Right cardiac atrium (tissue), 5 donors: ENCODE data around the gene ELP2. TPM values are rescaled to one million over a fixed set of nuclear protein-coding genes. Genes with fewer than 3 reads are reported as not detected.

ENCODE experiments used
- ATAC-seq, 2 donors: fragments of 200-7000 bp; cut with Tn5 transposase; one replicate each; pipeline versions ENCODE4 v1.8.0 to v1.9.1; 2020; ENCODE audit warnings: moderate library complexity in 2 of 2, mild to moderate bottlenecking in 1 of 2
- DNase-seq, 3 donors: peaks; one replicate each; pipeline ENCODE4 v3.0.0-alpha.2; 2020
- H3K27ac ChIP-seq: one replicate; pipeline ENCODE4 v1.5.1; 2013; ENCODE audit warnings: mild to moderate bottlenecking, low read length, control low read depth, moderate library complexity
- H3K27me3 ChIP-seq: one replicate; pipeline ENCODE4 v1.6.1; 2013; ENCODE audit not compliant: control insufficient read depth, insufficient read depth
- H3K4me1 ChIP-seq: one replicate; pipeline ENCODE4 v1.6.1; 2013; ENCODE audit warnings: low read length; ENCODE audit not compliant: control insufficient read depth, insufficient read depth
- H3K4me3 ChIP-seq: one replicate; pipeline ENCODE4 v1.5.1; 2013; ENCODE audit warnings: low read length, control low read depth
- H3K9me3 ChIP-seq: one replicate; pipeline ENCODE4 v1.6.1; 2013; ENCODE audit warnings: low read length; ENCODE audit not compliant: control insufficient read depth
- WGBS: extraction: QIAGEN DNeasy Blood & Tissue Kit; methylation state at CpG from one replicate; pipeline ENCODE4 v1.1.7; 2013; 5-methylcytosine and 5-hydroxymethylcytosine counted together
- intact Hi-C, 4 donors: fragments of 100-400 bp; cut with DNase I; formaldehyde crosslinking; loops; one replicate each; pipeline versions ENCODE4 v1.11.0 to v1.14.0; 2022 to 2023
- polyA plus RNA-seq: library from polyadenylated mRNA; stranded (reverse); fragments of 200-250 nt; gene quantifications from one replicate; pipeline ENCODE4 v1.2.3, GENCODE V29; 2013
- total RNA-seq, 4 donors: library from RNA; stranded (reverse); fragmentation: NEBNext Ultra II Directional; extraction: Animal tissue kit (Norgen Biotek cat#: 25700); gene quantifications; one replicate each; pipeline ENCODE4 v1.2.1, GENCODE V29; 2021
- donor health status: healthy with polysubstance abuse.
- donor health status: DM: no; HTN: yes; CAD: no.
- donor health status: DM: no; HTN: no; CAD: no.
- donor health status: DM: no; HTN: yes; CAD: no; lungs with severe emphysema.
- donor health status: DM: yes; HTN: yes; CAD: no.

The ELP2 gene
- total and polyA plus RNA-seq, 5 donors: 31.4 to 56.6 (median 54.0) TPM

DNA sequence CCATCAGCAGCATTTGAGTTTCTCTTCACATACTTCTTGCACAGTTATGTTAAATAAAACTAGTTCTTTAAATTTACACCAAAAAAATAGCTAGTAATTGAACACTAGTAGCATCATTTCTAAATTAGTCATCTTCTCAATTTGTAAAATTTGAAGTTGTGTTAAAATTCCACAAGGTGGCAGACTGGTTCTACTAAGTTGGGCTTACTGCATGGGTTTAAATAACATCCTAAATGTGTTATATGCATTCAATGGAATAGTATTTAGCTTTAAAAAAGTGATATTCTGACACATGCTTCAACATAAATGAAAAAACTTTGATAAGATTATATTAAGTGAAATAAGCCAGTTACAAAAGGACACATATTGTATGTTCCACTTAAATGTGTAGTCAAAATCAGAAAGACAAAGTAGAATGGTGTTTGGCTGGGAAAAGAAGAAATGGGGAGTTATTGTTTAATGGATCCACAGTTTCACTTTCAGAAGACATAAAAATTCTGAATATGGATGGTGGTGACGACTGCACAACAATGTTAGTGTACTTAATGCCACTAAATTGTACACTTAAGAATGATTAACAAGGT is 33.7 kb upstream of the ELP2 start:
- H3K27ac ChIP-seq: no peak overlapping the region
- intact Hi-C loops: loop anchor here in 3 of 4 donors (2.0 to 5.0 kb wide), 2 partner anchors 186 to 189 kb away; no protein-coding TSS in a partner anchor
- no peak for DNase-seq
- H3K27me3 ChIP-seq: no peaks in the 10 kb centered on the region
- 18% methylated on average over 1 of the region's 1 CpG for WGBS
- H3K4me3 ChIP-seq: no peak overlapping the region
- no peak for ATAC-seq
- H3K9me3 ChIP-seq: no peaks in the 10 kb centered on the region
- no peaks in the 10 kb centered on the region for H3K4me1 ChIP-seq

DNA sequence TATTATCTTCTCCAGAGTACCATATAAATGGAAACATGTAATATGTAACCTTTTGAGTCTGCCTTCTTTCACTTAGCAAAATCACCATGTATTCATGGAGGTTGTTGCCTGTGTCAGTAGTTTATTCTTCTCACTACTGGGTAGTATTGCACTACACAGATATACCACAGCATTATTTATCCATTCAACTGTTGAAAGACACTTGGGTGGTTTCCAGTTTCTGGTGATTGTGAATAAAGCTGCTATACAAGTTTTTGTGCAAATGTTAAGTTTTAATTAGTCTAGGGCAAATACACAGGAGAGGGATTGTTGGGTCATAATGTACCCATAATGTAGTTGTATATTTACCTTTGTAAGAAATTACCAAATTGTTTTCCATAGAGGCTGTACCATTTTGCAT is 32.7 kb upstream of the ELP2 start:
- Histone ChIP-seq H3K27me3 (no peaks in the 10 kb centered on the region), H3K4me3 (no peak overlapping the region), H3K27ac (no peak overlapping the region), H3K9me3 (no peaks in the 10 kb centered on the region), H3K4me1 (no peaks in the 10 kb centered on the region)
- intact Hi-C loops: loop anchor here in 2 of 4 donors (2.0 to 5.0 kb wide), 2 partner anchors 185 to 188 kb away; no protein-coding TSS in a partner anchor
- DNase-seq: no peak
- no peak for ATAC-seq

DNA sequence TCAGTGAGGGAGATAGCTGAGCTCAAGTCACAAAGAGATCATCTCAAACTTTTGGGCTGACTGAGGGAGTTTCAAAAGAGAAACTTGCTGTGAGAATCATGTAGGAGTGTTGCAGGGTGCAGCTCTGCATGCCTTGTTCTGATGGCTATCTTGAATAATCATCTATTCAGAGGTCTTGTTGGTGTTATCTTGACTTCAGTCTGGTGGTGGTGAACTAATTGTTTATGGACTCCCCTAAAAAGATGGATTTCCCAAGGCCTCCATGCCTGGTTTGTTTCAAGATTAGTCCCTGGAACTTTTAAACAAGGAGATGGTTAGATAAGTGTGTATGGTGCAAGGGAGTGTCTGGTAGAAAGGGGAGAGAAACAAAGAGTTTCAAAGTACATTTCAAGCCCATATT is 30.4 kb upstream of the ELP2 start:
- H3K4me3 ChIP-seq: no peak overlapping the region
- DNase-seq: no peak
- H3K9me3 ChIP-seq: no peaks in the 10 kb centered on the region
- H3K27me3 ChIP-seq: no peaks in the 10 kb centered on the region
- no peak overlapping the region for H3K27ac ChIP-seq
- intact Hi-C loops: loop anchor here in 1 of 4 donors (5.0 kb wide), 1 partner anchor 183 kb away; no protein-coding TSS in a partner anchor
- H3K4me1 ChIP-seq: no peaks in the 10 kb centered on the region
- ATAC-seq: no peak

DNA sequence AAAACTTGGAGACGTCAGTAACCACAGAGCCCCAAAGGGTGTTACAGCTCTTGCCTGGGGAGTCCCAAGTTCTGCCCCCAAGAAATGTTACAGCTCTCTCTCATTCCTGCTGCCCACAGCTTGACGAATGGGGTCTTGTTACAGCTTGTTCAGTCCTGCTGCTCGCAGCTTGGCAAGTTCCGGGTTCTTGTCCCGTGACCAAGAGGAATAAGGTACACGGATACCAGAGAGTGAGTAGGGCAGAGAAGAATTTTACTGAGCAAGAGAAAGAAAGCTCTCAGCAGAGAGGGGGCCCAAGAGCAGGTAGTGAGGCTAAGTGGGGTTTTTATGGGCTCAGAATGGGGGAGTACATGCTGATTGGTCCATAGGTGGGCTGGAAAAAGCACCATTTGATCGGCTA is 27.8 kb upstream of the ELP2 start:
- intact Hi-C loops: loop anchor here in 1 of 4 donors (5.0 kb wide), 1 partner anchor 180 kb away; no protein-coding TSS in a partner anchor
- 95% methylated on average over 7 of the region's 7 CpGs for WGBS
- no peak overlapping the region for H3K4me3 ChIP-seq
- no peaks in the 10 kb centered on the region for H3K4me1 ChIP-seq
- H3K27me3 ChIP-seq: no peaks in the 10 kb centered on the region
- ATAC-seq (no peak), DNase-seq (no peak)
- no peak overlapping the region for H3K27ac ChIP-seq
- no peaks in the 10 kb centered on the region for H3K9me3 ChIP-seq

DNA sequence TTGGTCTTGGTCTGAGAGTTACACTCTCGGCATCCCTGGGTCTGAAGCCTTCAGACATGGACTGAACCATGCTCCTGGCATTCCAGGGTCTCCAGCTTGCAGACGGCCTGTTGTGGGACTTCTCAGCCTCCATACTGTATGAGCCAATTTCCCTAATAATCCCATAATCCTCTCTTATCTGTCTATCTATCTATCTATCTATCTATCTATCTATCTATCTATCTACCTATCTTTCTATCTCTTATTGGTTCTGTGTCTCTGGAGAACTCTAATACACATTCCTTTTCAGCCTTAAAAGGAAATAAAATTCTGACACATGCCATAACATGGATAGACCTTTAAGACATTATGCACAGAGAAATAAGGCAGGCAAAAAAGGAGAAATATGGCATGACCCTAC is 24.9 kb upstream of the ELP2 start:
- 87% methylated on average over 2 of the region's 2 CpGs for WGBS
- Histone ChIP-seq H3K4me1 (no peaks in the 10 kb centered on the region), H3K9me3 (no peaks in the 10 kb centered on the region), H3K27me3 (no peaks in the 10 kb centered on the region), H3K4me3 (no peak overlapping the region), H3K27ac (no peak overlapping the region)
- DNase-seq (no peak), ATAC-seq (no peak)
- intact Hi-C loops: loop anchor here in 1 of 4 donors (5.0 kb wide), 1 partner anchor 178 kb away; no protein-coding TSS in a partner anchor

DNA sequence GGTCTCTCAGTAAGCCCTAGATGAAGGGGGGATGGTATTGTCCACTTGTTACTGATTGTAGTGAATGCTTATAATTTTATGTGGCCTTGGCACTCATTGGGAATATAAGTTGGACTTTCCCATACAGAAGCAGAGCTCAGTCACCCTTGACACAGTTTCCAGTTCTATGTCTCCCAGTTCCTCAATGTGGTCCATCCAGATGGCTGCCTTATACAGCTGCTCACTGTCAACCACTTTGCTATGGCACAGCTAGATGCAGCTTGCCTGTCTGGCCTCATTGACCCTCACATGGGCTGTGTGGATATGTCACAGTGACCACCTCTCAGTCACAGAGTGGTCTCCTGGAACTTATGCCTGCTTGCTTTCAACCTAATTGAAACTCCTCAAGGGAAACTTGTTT is 22.2 kb upstream of the ELP2 start:
- Histone ChIP-seq H3K27me3 (no peaks in the 10 kb centered on the region), H3K4me3 (no peak overlapping the region), H3K27ac (no peak overlapping the region), H3K4me1 (no peaks in the 10 kb centered on the region), H3K9me3 (no peaks in the 10 kb centered on the region)
- no peak for ATAC-seq
- intact Hi-C loops: no loop called here
- no peak for DNase-seq

DNA sequence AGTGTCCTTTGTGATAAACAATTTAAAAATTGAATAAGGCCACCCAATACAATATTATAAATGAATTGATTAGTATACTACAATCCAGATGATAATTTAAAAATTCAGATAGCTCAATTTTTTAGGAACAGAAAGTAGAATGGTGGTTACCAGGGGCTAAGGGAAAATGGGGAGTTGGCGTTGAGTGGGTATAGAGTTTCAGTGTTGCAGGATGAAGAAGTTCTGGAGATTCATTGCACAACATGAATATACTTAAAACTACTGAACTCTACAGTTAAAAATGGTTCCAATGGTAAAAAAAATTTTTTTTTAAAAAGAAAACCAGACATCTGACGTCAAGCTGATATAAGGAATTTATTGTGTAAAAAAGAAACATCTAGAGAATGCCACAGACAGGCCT is 21.5 kb upstream of the ELP2 start:
- Histone ChIP-seq H3K27me3 (no peaks in the 10 kb centered on the region), H3K4me1 (no peaks in the 10 kb centered on the region), H3K27ac (no peak overlapping the region), H3K4me3 (no peak overlapping the region), H3K9me3 (no peaks in the 10 kb centered on the region)
- intact Hi-C loops: no loop called here
- no peak for ATAC-seq
- DNase-seq: no peak
- 46% methylated on average over 2 of the region's 2 CpGs for WGBS

DNA sequence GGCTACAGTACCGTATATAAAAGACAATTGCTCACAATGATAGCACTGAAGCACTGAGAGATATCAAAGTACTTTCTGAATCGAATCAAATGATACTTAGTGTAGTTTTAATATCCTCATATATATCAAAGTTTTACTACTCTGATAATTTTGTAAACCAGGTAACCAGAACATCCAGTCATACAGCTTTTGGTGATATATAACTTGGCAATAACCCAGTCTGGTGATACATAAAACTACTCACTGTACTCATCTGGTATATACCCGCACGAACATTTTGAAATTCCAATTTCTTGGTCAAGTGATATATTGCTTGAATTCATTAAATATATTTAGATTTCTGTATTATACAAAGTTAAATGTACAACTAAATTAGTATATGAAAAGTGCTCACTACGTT is 21.1 kb upstream of the ELP2 start:
- Histone ChIP-seq H3K4me3 (no peak overlapping the region), H3K4me1 (no peaks in the 10 kb centered on the region), H3K27me3 (no peaks in the 10 kb centered on the region), H3K9me3 (no peaks in the 10 kb centered on the region), H3K27ac (no peak overlapping the region)
- no peak for DNase-seq
- ATAC-seq: no peak
- intact Hi-C loops: no loop called here
- WGBS: 95% methylated on average over 5 of the region's 5 CpGs

DNA sequence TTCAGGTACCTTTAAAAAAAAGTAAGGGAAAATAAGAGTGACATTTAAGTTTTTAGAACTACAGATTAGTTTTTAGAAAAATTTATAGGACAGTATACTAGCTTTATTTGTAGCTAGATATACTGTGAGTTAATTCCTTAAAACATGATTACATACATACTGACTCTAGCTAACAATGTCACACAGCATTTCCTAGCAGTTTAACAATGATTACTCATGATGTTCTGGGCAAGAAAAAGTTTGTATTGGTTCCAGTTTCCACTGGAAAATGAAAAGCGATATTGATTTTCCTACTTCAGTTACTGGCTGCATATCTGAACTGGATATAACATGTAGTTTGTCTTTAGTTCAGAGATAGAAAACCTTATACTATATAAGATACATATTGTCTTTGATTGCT is 20.0 kb upstream of the ELP2 start:
- ATAC-seq (no peak), DNase-seq (no peak)
- WGBS: 95% methylated on average over 1 of the region's 1 CpG
- intact Hi-C loops: loop anchor here in 1 of 4 donors (10.0 kb wide), 1 partner anchor 55 kb away; no protein-coding TSS in a partner anchor
- Histone ChIP-seq H3K9me3 (no peaks in the 10 kb centered on the region), H3K4me1 (no peaks in the 10 kb centered on the region), H3K4me3 (no peak overlapping the region), H3K27ac (no peak overlapping the region), H3K27me3 (no peaks in the 10 kb centered on the region)

DNA sequence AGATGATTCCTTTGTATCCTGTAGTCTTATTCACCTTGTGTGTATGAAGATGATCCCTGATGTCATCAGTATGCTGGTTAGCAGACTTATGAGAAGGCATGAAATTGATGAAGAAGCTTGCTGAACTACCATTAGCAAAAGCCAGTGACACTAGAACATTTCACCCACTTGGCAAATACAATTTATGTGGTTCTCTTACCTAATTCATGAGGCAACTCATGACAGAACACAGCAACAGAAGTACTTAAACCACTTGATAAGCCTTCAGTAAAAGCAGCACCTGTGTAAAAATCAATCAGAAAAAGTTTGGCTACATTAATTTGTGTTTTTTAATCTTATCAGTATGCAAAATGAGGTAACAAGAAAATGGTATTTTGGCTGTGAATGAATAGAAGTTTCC is 17.4 kb upstream of the ELP2 start:
- no peaks in the 10 kb centered on the region for H3K27me3 ChIP-seq
- intact Hi-C loops: loop anchor here in 1 of 4 donors (10.0 kb wide), 1 partner anchor 52 kb away; no protein-coding TSS in a partner anchor
- DNase-seq: no peak
- H3K9me3 ChIP-seq: no peaks in the 10 kb centered on the region
- no peak for ATAC-seq
- no peaks in the 10 kb centered on the region for H3K4me1 ChIP-seq
- H3K27ac ChIP-seq: no peak overlapping the region
- no peak overlapping the region for H3K4me3 ChIP-seq

DNA sequence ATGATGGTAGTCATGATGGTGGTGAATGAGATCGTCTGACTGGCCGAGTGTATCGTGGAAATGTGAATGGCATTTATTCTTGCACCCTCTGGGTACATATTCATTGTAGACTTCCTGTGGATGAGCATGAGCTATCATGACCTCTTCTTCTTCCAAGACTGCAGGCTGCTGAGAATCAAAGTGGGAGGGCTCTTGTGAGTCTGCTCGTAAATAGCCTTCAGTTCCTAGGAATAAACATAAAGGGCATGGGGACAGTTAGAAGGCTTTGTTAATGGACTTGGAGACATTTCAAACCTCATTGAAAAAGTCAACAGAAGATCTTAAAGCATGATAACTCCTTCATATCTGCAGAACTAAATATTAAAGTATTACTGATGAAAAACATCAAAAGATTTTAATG is 15.4 kb upstream of the ELP2 start:
- Histone ChIP-seq H3K4me3 (no peak overlapping the region), H3K4me1 (no peaks in the 10 kb centered on the region), H3K27ac (no peak overlapping the region), H3K27me3 (no peaks in the 10 kb centered on the region), H3K9me3 (no peaks in the 10 kb centered on the region)
- 83% methylated on average over 4 of the region's 4 CpGs for WGBS
- intact Hi-C loops: loop anchor here in 1 of 4 donors (10.0 kb wide), 1 partner anchor 51 kb away; no protein-coding TSS in a partner anchor
- DNase-seq (no peak), ATAC-seq (no peak)

DNA sequence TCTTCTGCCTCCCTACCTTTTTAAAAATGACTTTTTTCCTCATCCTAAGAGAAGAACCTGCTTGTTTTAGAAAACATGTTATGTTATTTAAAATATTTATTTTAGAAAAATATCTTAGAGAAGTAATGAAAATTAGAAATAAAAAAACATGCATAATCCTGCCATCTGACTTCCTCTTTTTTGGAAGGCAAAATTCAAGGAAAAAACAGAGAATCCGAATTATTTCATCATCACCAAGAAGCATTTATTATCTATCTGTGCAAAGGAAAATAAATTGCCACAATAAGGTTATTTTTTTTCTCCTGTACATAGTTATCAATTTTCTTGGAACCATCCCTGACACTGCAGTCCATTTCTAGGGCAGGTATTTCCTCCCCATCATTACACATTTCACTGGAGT is 15.0 kb upstream of the ELP2 start:
- DNase-seq: no peak
- Histone ChIP-seq H3K27ac (no peak overlapping the region), H3K27me3 (no peaks in the 10 kb centered on the region), H3K4me3 (no peak overlapping the region), H3K4me1 (no peaks in the 10 kb centered on the region), H3K9me3 (no peaks in the 10 kb centered on the region)
- WGBS: 88% methylated on average over 1 of the region's 1 CpG
- intact Hi-C loops: loop anchor here in 2 of 4 donors (5.0 to 10.0 kb wide), 2 partner anchors 32 to 50 kb away; no protein-coding TSS in a partner anchor
- ATAC-seq: no peak
